GM20431 (cell line): Measurements from ENCODE around the gene RAB3C.

Source experiments
- in situ Hi-C: fragments of 300-500 bp; cut with MseI, MboI; formaldehyde crosslinking; loops from one replicate; pipeline ENCODE4 v1.15.0; 2020; ENCODE audit warnings: low sequenced_read_pairs; ENCODE audit not compliant: unreplicated experiment

Gene RAB3C

GRCh38 chr5:58803056-58803455 is 220.2 kb downstream of the RAB3C start:
- in situ Hi-C loops: no loop called here

GRCh38 chr5:58804291-58804690 is 221.4 kb downstream of the RAB3C start:
- in situ Hi-C loops: no loop called here

GRCh38 chr5:58810086-58810485 is 227.2 kb downstream of the RAB3C start:
- in situ Hi-C loops: no loop called here

- in situ Hi-C loops: no loop called here
These were observed 231.0 kb downstream of the RAB3C start for GRCh38 chr5:58813855-58814254.

- in situ Hi-C loops: no loop called here
These were observed 233.4 kb downstream of the RAB3C start for GRCh38 chr5:58816181-58816731.

GRCh38 chr5:58818465-58818864 is 235.6 kb downstream of the RAB3C start:
- in situ Hi-C loops: no loop called here

- in situ Hi-C loops: no loop called here
These were observed 242.6 kb downstream of the RAB3C start for GRCh38 chr5:58825441-58825840.

GRCh38 chr5:58825899-58826298 is 243.0 kb downstream of the RAB3C start:
- in situ Hi-C loops: no loop called here

- in situ Hi-C loops: no loop called here
These were observed 244.6 kb downstream of the RAB3C start for GRCh38 chr5:58827463-58827862.

- in situ Hi-C loops: no loop called here
These were observed 245.4 kb downstream of the RAB3C start for GRCh38 chr5:58828258-58828657.

- in situ Hi-C loops: no loop called here
These were observed 251.7 kb downstream of the RAB3C start for GRCh38 chr5:58834242-58835225.

- in situ Hi-C loops: no loop called here
These were observed 253.5 kb downstream of the RAB3C start for GRCh38 chr5:58836351-58836750.

GRCh38 chr5:58838729-58839128 is 255.9 kb downstream of the RAB3C start:
- in situ Hi-C loops: no loop called here

- in situ Hi-C loops: no loop called here
These were observed 260.0 kb downstream of the RAB3C start for GRCh38 chr5:58842852-58843251.

GRCh38 chr5:58844395-58844794 is 261.5 kb downstream of the RAB3C start:
- in situ Hi-C loops: no loop called here

- in situ Hi-C loops: no loop called here
These were observed 264.2 kb downstream of the RAB3C start for GRCh38 chr5:58847041-58847440.

GRCh38 chr5:58849223-58849622 is 266.3 kb downstream of the RAB3C start:
- in situ Hi-C loops: no loop called here

- in situ Hi-C loops: loop anchor here (10.0 kb wide), 1 partner anchor 375 kb away; no protein-coding TSS in a partner anchor
These were observed 267.2 kb downstream of the RAB3C start for GRCh38 chr5:58849921-58850667.

- in situ Hi-C loops: loop anchor here (10.0 kb wide), 1 partner anchor 376 kb away; no protein-coding TSS in a partner anchor
These were observed 268.3 kb downstream of the RAB3C start for GRCh38 chr5:58851153-58851552.

- in situ Hi-C loops: loop anchor here (10.0 kb wide), 1 partner anchor 377 kb away; no protein-coding TSS in a partner anchor
These were observed 268.7 kb downstream of the RAB3C start for GRCh38 chr5:58851571-58851970.
